HFFc6 (cell line): ENCODE measurements around the gene OLAH. TPM values are rescaled to one million over a fixed set of nuclear protein-coding genes. Genes with fewer than 3 reads are reported as not detected.
A peak's percentile ranks its signal among the peaks of the same experiment; 100 is the strongest.

ENCODE experiments used
- DNase-seq: peaks from one replicate; pipeline ENCODE4 v3.0.0-alpha.2; 2018
- H3K27ac Mint-ChIP-seq: 2 replicates; pipeline ENCODE4 v1.8.0; 2020; ENCODE audit warnings: mild to moderate bottlenecking, mixed read lengths
- H3K27me3 Mint-ChIP-seq: 2 replicates; pipeline ENCODE4 v1.8.0; 2021; ENCODE audit warnings: mild to moderate bottlenecking, moderate library complexity, mixed read lengths; ENCODE audit not compliant: insufficient read depth
- H3K36me3 Mint-ChIP-seq: 2 replicates; pipeline ENCODE4 v1.8.0; 2021; ENCODE audit warnings: low read depth, mixed read lengths
- H3K4me1 Mint-ChIP-seq: 2 replicates; pipeline ENCODE4 v1.8.0; 2020; ENCODE audit warnings: low read depth, mixed read lengths
- H3K4me3 Mint-ChIP-seq: 2 replicates; pipeline ENCODE4 v1.8.0; 2020; ENCODE audit warnings: mild to moderate bottlenecking, moderate library complexity, mixed read lengths
- H3K9me3 Mint-ChIP-seq: 2 replicates; pipeline ENCODE4 v1.8.0; 2020; ENCODE audit warnings: mild to moderate bottlenecking, mixed read lengths
- total RNA-seq, 6 experiments: library from RNA; stranded (reverse); fragmentation: NEBNext Ultra II Directional; extraction: Animal tissue kit (Norgen Biotek cat#: 25700); gene quantifications; 2 replicates in 1 of 6; 3 replicates in 5 of 6; pipeline ENCODE4 v1.2.3, GENCODE V29; 2021
- TF ChIP-seq, protein P1 (sequence below): fragments of 200-600 bp; sonication (generic); IDR thresholded peaks from 2 replicates; pipeline ENCODE4 v1.5.0; 2021; ENCODE audit warnings: antibody characterized with exemption, mild to moderate bottlenecking

The OLAH gene
- total RNA-seq, 6 experiments from 2014 or later: not detected

DNA sequence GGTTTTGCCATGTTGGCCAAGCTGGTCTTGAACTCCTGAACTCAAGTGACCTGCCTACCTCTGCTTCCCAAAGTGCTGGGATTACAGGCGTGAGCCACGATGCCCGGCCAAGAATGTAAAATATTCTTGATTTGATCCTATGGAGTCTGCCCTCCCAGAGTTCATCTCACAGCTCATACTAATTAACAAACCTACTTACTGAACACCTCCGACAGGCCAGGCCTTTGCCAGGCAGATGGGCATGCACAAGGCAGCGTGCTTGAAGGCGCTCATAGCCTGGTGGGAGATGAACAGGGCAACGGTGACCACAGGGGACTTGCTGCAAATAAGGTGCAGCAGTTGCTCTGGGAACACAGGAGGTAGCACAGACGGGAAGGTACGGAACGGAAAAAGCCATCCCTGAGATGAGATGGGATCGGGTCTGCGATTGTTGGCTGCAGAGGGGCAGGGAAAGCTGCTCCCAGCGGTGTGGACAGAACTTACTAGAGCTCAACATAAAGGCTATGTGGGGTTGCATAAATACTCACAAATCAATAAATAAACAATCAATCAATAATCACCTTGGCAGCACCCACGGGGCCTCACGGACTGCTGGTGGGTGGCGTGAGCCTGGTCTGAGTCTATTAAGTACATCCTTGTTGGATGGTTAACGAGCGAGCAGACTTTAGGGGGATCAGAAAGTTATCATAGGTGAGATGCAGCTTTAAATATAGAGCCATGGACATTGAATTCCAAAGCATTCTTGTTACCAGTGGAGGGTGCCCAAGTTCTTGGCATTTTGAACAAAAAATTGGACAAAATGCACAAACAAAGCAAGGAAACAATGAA lies 40.1 kb downstream of the OLAH start:
- DNase-seq: no peak
- TF ChIP-seq, protein P1, sequence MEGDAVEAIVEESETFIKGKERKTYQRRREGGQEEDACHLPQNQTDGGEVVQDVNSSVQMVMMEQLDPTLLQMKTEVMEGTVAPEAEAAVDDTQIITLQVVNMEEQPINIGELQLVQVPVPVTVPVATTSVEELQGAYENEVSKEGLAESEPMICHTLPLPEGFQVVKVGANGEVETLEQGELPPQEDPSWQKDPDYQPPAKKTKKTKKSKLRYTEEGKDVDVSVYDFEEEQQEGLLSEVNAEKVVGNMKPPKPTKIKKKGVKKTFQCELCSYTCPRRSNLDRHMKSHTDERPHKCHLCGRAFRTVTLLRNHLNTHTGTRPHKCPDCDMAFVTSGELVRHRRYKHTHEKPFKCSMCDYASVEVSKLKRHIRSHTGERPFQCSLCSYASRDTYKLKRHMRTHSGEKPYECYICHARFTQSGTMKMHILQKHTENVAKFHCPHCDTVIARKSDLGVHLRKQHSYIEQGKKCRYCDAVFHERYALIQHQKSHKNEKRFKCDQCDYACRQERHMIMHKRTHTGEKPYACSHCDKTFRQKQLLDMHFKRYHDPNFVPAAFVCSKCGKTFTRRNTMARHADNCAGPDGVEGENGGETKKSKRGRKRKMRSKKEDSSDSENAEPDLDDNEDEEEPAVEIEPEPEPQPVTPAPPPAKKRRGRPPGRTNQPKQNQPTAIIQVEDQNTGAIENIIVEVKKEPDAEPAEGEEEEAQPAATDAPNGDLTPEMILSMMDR: no peak
- H3K27ac Mint-ChIP-seq: peak overlapping the region; percentile 52
- H3K4me3 Mint-ChIP-seq: peak overlapping the region; percentile 89
- no peaks in the 10 kb centered on the region for H3K36me3 Mint-ChIP-seq
- peaks cover 3% of the 10 kb centered on the region for H3K27me3 Mint-ChIP-seq
- no peaks in the 10 kb centered on the region for H3K9me3 Mint-ChIP-seq
- peaks cover 22% of the 10 kb centered on the region for H3K4me1 Mint-ChIP-seq

DNA sequence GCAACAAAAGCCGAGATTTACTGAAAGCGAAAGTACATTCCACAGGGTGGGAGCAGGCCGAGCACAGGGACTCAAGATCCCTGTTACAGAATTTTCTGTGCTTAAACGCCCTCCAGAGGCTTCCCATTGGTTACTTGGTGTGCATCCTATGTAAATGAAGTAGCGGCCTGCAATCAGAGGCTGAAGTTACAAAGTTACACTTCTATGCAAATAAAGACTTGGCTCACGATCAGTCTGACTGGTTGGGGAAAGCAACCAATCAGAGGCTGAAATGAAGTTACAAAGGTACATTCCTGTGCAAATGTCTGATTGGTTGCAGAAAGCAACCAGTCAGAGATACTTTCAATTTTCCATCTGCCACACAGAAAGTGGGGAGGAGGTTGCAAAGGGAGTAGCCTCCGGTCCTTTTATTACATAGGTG lies 40.8 kb downstream of the OLAH start:
- H3K36me3 Mint-ChIP-seq: no peaks in the 10 kb centered on the region
- H3K27me3 Mint-ChIP-seq: peaks cover 3% of the 10 kb centered on the region
- peak overlapping the region; percentile 52 for H3K27ac Mint-ChIP-seq
- DNase-seq: peak; percentile 94
- no peaks in the 10 kb centered on the region for H3K9me3 Mint-ChIP-seq
- H3K4me3 Mint-ChIP-seq: peak overlapping the region; percentile 89
- TF ChIP-seq, protein P1: no peak; the same call in 1 of the 2 replicates
- H3K4me1 Mint-ChIP-seq: peaks cover 22% of the 10 kb centered on the region

DNA sequence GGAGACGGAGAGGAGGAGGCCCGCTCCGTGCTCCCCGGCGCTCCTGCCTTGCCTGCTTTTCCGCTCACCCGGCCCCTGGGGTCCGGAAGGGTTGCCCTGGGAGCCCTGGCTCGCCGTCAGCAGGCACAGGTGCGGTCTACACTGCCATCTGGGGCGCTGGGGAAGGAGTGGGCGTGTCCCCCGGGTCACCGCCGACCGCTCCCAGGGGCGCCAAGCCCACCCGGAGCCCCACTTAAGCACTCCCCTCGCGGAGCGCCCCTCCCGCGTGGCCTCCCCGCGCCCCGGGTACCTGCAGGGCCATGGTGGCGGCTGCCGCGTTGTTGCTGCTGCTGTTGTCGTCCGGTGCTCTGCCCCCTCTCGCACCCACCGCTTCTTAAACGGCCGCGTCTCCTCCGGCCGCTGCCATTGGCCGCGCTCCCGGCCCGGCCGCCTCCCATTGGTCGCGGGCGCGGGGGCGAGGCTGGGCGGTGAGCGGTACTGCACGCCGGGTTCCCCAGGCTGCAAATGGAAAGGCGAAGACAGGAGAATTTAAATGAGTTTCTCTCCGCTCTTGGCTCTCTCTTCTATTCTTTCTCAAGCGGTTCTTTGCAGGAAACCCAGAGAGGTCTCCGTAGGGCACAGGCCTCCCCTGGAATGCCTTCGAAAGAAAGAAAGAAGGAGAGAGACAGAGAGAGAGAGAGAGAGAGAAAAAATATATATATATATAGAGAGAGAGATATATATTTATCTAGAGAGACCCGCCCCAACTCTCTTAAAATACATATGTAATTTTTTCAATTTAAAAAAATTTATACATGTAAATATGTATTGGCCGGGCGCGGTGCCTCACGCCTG lies 44.9 kb downstream of the OLAH start, which contains the start of gene ACBD7:
Gene ACBD7, minus strand, starts transcription at position 349 of the 834 bp plus-strand sequence. Its CDS starts 48 bp downstream, at position 301.
- Mint-ChIP-seq H3K27me3 (peaks cover 5% of the 10 kb centered on the region), H3K9me3 (no peaks in the 10 kb centered on the region), H3K4me3 (peak within 1 kb of the TSS; percentile 77), H3K27ac (no peak within 1 kb of the TSS), H3K36me3 (no peaks in the 10 kb centered on the region), H3K4me1 (peaks cover 20% of the 10 kb centered on the region)
- TF ChIP-seq, protein P1: peak; percentile 71
- DNase-seq: peak; percentile 55

DNA sequence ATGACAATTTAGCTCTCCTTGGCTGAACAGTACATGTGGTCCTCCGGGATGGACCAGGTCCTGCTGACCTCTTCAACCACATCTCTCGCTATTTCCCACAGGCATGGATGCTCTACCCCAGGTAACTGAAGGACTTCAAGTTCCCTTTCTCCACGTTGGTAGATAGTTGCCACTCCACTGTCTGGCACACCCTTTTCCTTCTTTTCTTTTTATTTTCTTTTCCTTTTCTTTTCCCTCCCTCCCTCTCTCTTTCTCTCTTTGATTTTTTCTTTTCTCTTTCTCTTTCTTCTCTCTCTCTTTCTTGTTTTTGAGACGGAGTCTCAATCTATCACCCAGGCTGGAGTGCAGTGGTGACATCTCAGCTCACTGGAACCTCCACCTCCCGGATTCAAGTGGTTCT lies 47.7 kb downstream of the OLAH start:
- no peak overlapping the region for H3K27ac Mint-ChIP-seq
- TF ChIP-seq, protein P1: no peak
- H3K9me3 Mint-ChIP-seq: no peaks in the 10 kb centered on the region
- H3K27me3 Mint-ChIP-seq: peaks cover 11% of the 10 kb centered on the region
- no peak for DNase-seq
- H3K4me1 Mint-ChIP-seq: peaks cover 1% of the 10 kb centered on the region
- H3K4me3 Mint-ChIP-seq: no peak overlapping the region
- H3K36me3 Mint-ChIP-seq: no peaks in the 10 kb centered on the region

- no peak overlapping the region for H3K4me3 Mint-ChIP-seq
- TF ChIP-seq, protein P1: no peak
- no peak overlapping the region for H3K27ac Mint-ChIP-seq
- H3K4me1 Mint-ChIP-seq: peaks cover 6% of the 10 kb centered on the region
- peaks cover 2% of the 10 kb centered on the region; the same call in 1 of the 2 replicates for H3K9me3 Mint-ChIP-seq
- peaks cover 14% of the 10 kb centered on the region for H3K27me3 Mint-ChIP-seq
- H3K36me3 Mint-ChIP-seq: peaks cover 5% of the 10 kb centered on the region
- no peak for DNase-seq
These were observed 49.2 kb downstream of the OLAH start for GRCh38 chr10:15092855-15093408.
